ENCODE measurements around the gene GALNT5. TPM values are rescaled to one million over a fixed set of nuclear protein-coding genes. Genes with fewer than 3 reads are reported as not detected.
"Not testable (repeated sequence)": the region's sequence is repeated elsewhere in the genome, so short reads cannot be mapped to it uniquely, and the experiment has no call there.

Gene GALNT5, protein sequence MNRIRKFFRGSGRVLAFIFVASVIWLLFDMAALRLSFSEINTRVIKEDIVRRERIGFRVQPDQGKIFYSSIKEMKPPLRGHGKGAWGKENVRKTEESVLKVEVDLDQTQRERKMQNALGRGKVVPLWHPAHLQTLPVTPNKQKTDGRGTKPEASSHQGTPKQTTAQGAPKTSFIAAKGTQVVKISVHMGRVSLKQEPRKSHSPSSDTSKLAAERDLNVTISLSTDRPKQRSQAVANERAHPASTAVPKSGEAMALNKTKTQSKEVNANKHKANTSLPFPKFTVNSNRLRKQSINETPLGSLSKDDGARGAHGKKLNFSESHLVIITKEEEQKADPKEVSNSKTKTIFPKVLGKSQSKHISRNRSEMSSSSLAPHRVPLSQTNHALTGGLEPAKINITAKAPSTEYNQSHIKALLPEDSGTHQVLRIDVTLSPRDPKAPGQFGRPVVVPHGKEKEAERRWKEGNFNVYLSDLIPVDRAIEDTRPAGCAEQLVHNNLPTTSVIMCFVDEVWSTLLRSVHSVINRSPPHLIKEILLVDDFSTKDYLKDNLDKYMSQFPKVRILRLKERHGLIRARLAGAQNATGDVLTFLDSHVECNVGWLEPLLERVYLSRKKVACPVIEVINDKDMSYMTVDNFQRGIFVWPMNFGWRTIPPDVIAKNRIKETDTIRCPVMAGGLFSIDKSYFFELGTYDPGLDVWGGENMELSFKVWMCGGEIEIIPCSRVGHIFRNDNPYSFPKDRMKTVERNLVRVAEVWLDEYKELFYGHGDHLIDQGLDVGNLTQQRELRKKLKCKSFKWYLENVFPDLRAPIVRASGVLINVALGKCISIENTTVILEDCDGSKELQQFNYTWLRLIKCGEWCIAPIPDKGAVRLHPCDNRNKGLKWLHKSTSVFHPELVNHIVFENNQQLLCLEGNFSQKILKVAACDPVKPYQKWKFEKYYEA
- 1 to 10 TPM; 2.4 to 7.6 TPM for total RNA-seq
- polyA plus RNA-seq (ENCODE audit: insufficient read length in 2 of 2): under 1 TPM; 0.08 to 0.26 TPM
- long read RNA-seq, donor 1: 0 reads
- long read RNA-seq, donor 2: 0 reads
- long read RNA-seq, donor 3: 0 reads
- long read RNA-seq, donor 4, full-length matches to known transcripts: 1 of 1 reads
- long read RNA-seq, donor 4, partial matches to known transcripts: 0 of 1 reads
- long read RNA-seq, donor 4, other reads (novel, unspliced or antisense): 0 of 1 reads

DNA sequence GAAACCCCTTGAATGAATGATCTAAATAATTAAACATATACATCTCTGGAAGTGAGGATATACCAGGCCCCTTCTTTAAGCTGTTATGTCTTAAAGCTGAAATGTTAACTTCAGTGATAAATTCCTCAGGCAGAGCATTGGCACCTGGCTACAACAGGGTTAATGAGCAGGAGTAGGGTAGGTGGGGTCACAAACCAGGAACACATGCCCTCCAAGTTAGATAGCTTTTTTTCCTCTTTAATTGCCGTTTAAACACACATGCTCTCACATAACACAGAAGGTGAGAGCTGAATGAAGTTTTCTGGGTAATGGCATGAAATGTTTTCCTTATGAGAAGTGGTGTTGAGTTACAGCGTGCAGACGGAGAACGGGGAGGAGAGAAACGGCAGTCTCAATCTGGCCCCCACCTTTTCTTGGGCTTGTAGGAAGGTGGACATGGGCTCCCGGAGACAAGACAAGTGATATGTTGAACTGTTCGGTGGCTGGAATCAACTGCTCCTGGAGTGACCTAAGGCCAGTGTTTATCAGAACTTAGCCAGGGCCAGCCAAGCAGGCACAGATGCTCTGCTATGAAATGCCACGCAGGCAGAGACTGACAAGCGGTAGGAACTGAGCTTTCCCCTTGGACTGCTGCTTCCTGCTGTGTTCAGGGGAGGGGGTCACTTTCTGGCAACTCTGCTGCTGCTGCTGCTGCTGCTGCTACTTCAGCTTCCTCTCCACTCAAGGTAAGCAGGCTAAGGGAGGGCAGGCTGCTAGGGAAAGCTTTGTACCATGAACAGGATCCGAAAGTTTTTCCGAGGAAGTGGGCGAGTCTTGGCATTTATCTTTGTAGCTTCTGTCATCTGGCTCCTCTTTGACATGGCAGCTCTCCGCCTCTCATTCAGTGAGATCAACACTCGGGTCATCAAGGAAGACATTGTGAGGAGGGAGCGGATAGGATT is at the start of gene GALNT5:
Gene GALNT5, plus strand, starts transcription at position 394 of the 941 bp plus-strand sequence. Its CDS starts 378 bp downstream, at position 772.
- no peaks in the 10 kb centered on the region for H3K36me3 ChIP-seq (ENCODE audit: control insufficient read depth, insufficient read depth, low read length)
- H3K9me3 ChIP-seq (ENCODE audit: control insufficient read depth, insufficient read depth, low read length): no peaks in the 10 kb centered on the region
- WGBS (ENCODE audit: insufficient coverage): 9% methylated on average over 11 of the region's 15 CpGs
- H3K4me3 ChIP-seq (ENCODE audit: low read depth, low read length): peak within 1 kb of the TSS; percentile 4
- H3K27ac ChIP-seq (ENCODE audit: low read depth, low read length): no peak within 1 kb of the TSS
- DNase-seq (ENCODE audit: low read depth in 4 of 6, low spot score in 6 of 6): peak in 2 of 6 donors; percentile 6 to 28
- H3K4me1 ChIP-seq (ENCODE audit: control insufficient read depth, insufficient read depth, low read length): peaks cover 4% of the 10 kb centered on the region
- H3K27me3 ChIP-seq (ENCODE audit: control insufficient read depth, insufficient read depth, low read length): peaks cover 2% of the 10 kb centered on the region

DNA sequence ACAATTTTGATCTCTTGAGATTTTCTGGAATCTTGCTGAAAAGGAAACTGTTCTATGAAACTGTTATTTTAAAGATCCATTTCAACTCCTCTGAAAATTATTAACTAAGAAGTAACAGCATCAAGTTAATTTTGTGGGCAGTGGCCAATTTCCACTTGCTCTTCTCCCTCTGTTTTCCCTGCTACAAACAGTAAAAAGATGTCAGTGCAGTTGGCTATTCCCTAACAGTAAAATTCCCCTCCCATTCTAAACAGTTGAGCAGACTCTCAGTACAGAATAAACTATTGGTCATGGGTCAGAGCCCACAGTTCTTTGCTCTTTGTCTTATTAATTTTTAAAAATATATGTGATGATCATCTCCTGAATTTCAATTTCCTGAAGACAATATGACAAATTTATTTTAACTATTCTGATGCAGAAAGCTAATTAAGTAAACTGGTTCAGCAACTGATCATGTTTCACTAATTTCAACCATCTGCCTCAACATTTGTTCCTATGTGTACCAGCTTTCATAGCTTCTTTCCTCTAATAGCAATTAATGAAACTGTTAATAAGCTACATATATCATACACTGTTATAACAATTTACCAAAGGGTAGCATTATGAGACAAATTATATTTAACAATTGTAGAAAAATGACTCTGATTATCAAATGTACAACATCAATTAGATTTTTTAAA is 41.1 kb upstream of the GALNT5 start:
- Histone ChIP-seq H3K27ac (ENCODE audit: low read depth, low read length) (no peak overlapping the region), H3K27me3 (ENCODE audit: control insufficient read depth, insufficient read depth, low read length) (no peaks in the 10 kb centered on the region), H3K4me3 (ENCODE audit: low read depth, low read length) (no peak overlapping the region), H3K4me1 (ENCODE audit: control insufficient read depth, insufficient read depth, low read length) (no peaks in the 10 kb centered on the region), H3K9me3 (ENCODE audit: control insufficient read depth, insufficient read depth, low read length) (no peaks in the 10 kb centered on the region), H3K36me3 (ENCODE audit: control insufficient read depth, insufficient read depth, low read length) (no peaks in the 10 kb centered on the region)
- DNase-seq (ENCODE audit: low read depth in 4 of 6, low spot score in 6 of 6): peak in 2 of 6 donors; percentile 25 to 29

DNA sequence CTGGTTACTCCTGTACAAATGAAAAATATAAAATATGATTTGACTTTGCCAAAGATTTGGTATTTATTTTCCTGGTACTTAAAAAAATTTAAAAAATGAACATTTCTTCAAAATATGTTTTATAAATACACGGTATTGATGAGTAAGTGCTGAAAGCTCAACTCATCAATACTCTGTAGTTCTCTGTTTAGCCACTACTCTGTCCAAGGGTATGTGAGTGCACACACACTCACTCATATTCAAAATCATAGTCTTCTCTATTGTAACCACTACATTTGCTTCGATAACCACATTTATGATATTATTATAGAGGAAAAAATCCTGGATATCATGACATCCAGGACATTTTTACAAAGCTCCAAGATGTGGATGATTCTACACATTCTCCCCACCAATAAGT is 40.1 kb upstream of the GALNT5 start:
- no peak for DNase-seq (ENCODE audit: low read depth in 4 of 6, low spot score in 6 of 6)
- no CpG with 5 or more reads among the region's 2 CpGs for WGBS (ENCODE audit: insufficient coverage)
- Histone ChIP-seq H3K36me3 (ENCODE audit: control insufficient read depth, insufficient read depth, low read length) (no peaks in the 10 kb centered on the region), H3K27ac (ENCODE audit: low read depth, low read length) (no peak overlapping the region), H3K4me3 (ENCODE audit: low read depth, low read length) (no peak overlapping the region), H3K27me3 (ENCODE audit: control insufficient read depth, insufficient read depth, low read length) (no peaks in the 10 kb centered on the region), H3K9me3 (ENCODE audit: control insufficient read depth, insufficient read depth, low read length) (no peaks in the 10 kb centered on the region), H3K4me1 (ENCODE audit: control insufficient read depth, insufficient read depth, low read length) (no peaks in the 10 kb centered on the region)

DNA sequence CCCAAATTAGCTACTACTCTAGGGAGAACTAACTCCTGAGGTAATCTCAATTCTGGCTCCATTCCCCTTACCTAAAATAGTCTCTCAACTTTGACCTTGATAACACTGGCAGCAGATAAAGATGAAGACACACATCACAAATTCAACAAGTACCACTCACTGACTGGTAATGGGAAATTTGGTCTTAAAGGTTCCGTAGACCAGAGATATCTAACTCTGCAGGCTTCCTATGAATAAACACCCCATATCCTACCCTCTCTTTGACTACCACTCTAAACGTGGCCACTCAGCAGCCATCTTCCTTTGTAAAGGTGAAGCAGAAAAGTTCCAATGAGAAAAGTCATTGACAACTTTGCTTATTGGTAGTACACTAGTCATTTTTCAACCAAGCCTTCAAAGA is 38.6 kb upstream of the GALNT5 start:
- H3K4me1 ChIP-seq (ENCODE audit: control insufficient read depth, insufficient read depth, low read length): no peaks in the 10 kb centered on the region
- no peaks in the 10 kb centered on the region for H3K9me3 ChIP-seq (ENCODE audit: control insufficient read depth, insufficient read depth, low read length)
- H3K36me3 ChIP-seq (ENCODE audit: control insufficient read depth, insufficient read depth, low read length): no peaks in the 10 kb centered on the region
- H3K27me3 ChIP-seq (ENCODE audit: control insufficient read depth, insufficient read depth, low read length): no peaks in the 10 kb centered on the region
- WGBS (ENCODE audit: insufficient coverage): no CpG with 5 or more reads among the region's 2 CpGs
- H3K27ac ChIP-seq (ENCODE audit: low read depth, low read length): no peak overlapping the region
- DNase-seq (ENCODE audit: low read depth in 4 of 6, low spot score in 6 of 6): no peak
- no peak overlapping the region for H3K4me3 ChIP-seq (ENCODE audit: low read depth, low read length)

DNA sequence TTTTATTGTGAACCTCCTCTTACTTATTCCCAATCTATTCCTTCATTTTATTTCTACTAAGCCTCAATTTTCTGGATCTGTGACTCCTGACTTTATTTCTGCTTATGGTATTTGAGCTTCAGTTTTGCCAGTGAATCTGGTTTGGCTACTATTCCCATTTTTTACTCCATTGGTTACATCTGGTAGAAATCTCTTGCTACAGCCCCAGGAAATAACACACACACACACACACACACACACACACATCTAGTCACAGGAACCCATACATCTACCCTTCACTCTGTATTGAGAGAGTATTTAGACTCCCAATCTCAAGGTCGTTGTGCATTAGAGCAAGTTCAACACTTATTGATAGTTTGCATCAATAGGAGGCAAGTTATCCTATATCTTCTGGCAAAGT is 37.0 kb upstream of the GALNT5 start:
- H3K4me1 ChIP-seq (ENCODE audit: control insufficient read depth, insufficient read depth, low read length): no peaks in the 10 kb centered on the region
- DNase-seq (ENCODE audit: low read depth in 4 of 6, low spot score in 6 of 6): no peak
- no CpG with 5 or more reads among the region's 1 CpG for WGBS (ENCODE audit: insufficient coverage)
- H3K4me3 ChIP-seq (ENCODE audit: low read depth, low read length): no peak overlapping the region
- no peaks in the 10 kb centered on the region for H3K9me3 ChIP-seq (ENCODE audit: control insufficient read depth, insufficient read depth, low read length)
- no peak overlapping the region for H3K27ac ChIP-seq (ENCODE audit: low read depth, low read length)
- no peaks in the 10 kb centered on the region for H3K36me3 ChIP-seq (ENCODE audit: control insufficient read depth, insufficient read depth, low read length)
- no peaks in the 10 kb centered on the region for H3K27me3 ChIP-seq (ENCODE audit: control insufficient read depth, insufficient read depth, low read length)

DNA sequence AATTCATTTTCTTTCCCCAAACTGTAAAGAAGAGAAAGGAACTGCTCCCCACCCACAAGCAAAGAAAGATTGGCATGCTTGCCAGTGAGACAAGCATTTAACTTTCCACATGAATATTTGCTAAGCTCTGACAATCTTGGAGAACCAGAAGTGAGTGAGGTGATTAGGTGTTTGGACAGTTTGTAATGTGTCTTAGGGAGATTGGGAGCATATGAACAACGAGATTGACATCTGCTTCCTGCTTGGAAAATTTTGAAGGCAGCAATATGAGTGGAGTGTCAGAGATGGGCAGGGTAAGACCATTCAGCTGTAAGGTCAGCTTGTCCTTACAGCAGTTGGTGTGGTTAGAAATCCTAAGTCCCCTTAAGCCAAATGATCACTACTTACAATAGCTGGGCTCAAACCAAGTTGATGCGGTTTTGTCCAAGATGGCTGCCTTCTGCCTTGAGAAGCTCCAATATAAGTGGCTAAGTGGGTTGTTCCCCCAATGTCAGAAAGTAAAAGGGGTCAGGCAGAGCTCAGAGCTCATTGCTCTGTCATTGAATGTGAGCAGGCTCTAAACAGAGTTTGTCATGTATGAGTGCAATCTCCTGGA is 36.0 kb upstream of the GALNT5 start:
- H3K9me3 ChIP-seq (ENCODE audit: control insufficient read depth, insufficient read depth, low read length): no peaks in the 10 kb centered on the region
- no peak for DNase-seq (ENCODE audit: low read depth in 4 of 6, low spot score in 6 of 6)
- H3K36me3 ChIP-seq (ENCODE audit: control insufficient read depth, insufficient read depth, low read length): no peaks in the 10 kb centered on the region
- H3K4me3 ChIP-seq (ENCODE audit: low read depth, low read length): no peak overlapping the region
- no peaks in the 10 kb centered on the region for H3K27me3 ChIP-seq (ENCODE audit: control insufficient read depth, insufficient read depth, low read length)
- H3K27ac ChIP-seq (ENCODE audit: low read depth, low read length): no peak overlapping the region
- 93% methylated on average over 2 of the region's 2 CpGs for WGBS (ENCODE audit: insufficient coverage)
- no peaks in the 10 kb centered on the region for H3K4me1 ChIP-seq (ENCODE audit: control insufficient read depth, insufficient read depth, low read length)

DNA sequence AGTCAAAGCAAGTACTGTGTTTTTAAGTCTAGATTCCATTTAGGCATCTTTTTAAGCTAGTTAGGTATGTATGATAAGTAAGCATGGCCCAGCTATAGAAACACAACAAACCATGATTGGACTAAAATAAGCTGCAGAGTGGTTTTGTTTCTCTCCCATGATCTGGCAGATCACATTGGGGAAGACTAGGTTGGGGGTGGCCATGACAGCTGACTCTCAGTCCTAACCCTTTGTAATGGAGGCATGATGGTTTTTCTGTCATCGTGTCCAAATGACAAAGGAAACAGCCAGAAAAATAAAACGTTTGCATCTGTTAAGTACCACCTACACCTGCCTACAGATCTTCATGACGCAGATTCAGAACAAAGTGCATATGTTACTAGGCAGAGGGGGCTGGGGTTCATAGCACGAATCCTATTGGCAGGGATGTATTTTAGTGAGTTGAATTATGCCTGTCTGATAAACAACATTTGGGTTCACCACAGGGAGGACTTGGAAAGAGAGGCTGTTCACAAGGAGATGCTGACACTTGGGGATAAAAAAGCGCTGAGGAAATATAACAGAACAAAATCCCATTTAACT is 33.8 kb upstream of the GALNT5 start:
- H3K36me3 ChIP-seq (ENCODE audit: control insufficient read depth, insufficient read depth, low read length): no peaks in the 10 kb centered on the region
- no peaks in the 10 kb centered on the region for H3K27me3 ChIP-seq (ENCODE audit: control insufficient read depth, insufficient read depth, low read length)
- WGBS (ENCODE audit: insufficient coverage): 56% methylated on average over 1 of the region's 5 CpGs
- H3K4me3 ChIP-seq (ENCODE audit: low read depth, low read length): no peak overlapping the region
- no peak for DNase-seq (ENCODE audit: low read depth in 4 of 6, low spot score in 6 of 6)
- no peaks in the 10 kb centered on the region for H3K9me3 ChIP-seq (ENCODE audit: control insufficient read depth, insufficient read depth, low read length)
- no peak overlapping the region for H3K27ac ChIP-seq (ENCODE audit: low read depth, low read length)
- H3K4me1 ChIP-seq (ENCODE audit: control insufficient read depth, insufficient read depth, low read length): no peaks in the 10 kb centered on the region

DNA sequence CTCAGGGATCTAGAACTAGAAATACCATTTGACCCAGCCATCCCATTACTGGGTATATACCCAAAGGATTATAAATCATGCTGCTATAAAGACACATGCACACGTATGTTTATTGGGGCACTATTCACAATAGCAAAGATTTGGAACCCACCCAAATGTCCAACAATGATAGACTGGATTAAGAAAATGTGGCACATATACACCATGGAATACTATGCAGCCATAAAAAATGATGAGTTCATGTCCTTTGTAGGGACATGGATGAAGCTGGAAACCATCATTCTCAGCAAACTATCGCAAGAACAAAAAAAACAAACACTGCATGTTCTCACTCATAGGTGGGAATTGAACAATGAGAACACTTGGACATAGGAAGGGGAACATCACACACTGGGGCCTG is 33.1 kb upstream of the GALNT5 start:
- no CpG with 5 or more reads among the region's 2 CpGs for WGBS (ENCODE audit: insufficient coverage)
- H3K36me3 ChIP-seq (ENCODE audit: control insufficient read depth, insufficient read depth, low read length); H3K27me3 ChIP-seq (ENCODE audit: control insufficient read depth, insufficient read depth, low read length); H3K4me1 ChIP-seq (ENCODE audit: control insufficient read depth, insufficient read depth, low read length); H3K27ac ChIP-seq (ENCODE audit: low read depth, low read length); H3K9me3 ChIP-seq (ENCODE audit: control insufficient read depth, insufficient read depth, low read length); DNase-seq (ENCODE audit: low read depth in 4 of 6, low spot score in 6 of 6); H3K4me3 ChIP-seq (ENCODE audit: low read depth, low read length): not testable (repeated sequence)
